SU-DHL-6 (cell line): ENCODE measurements around the gene CELA2A.
"Not testable (repeated sequence)": the region's sequence is repeated elsewhere in the genome, so short reads cannot be mapped to it uniquely, and the experiment has no call there.

Experiments used
- H2AFZ ChIP-seq: fragments of 200-600 bp; sonication (generic); 2 replicates; pipeline ENCODE4 v1.6.1; 2014; ENCODE audit warnings: low read depth, mild to moderate bottlenecking, moderate library complexity, mixed read lengths, antibody characterized with exemption, low read length; ENCODE audit not compliant: severe bottlenecking
- H3F3A ChIP-seq: fragments of 200-600 bp; shearing (Covaris generic); 2 replicates; pipeline ENCODE4 v1.6.0; 2016; ENCODE audit warnings: antibody characterized with exemption, mild to moderate bottlenecking; ENCODE audit not compliant: insufficient read depth
- H3K27ac ChIP-seq: fragments of 200-600 bp; sonication (generic); 2 replicates; pipeline ENCODE4 v1.5.1; 2016; ENCODE audit warnings: low read depth, mild to moderate bottlenecking, low read length, moderate library complexity, mixed read lengths
- H3K27me3 ChIP-seq: fragments of 200-600 bp; sonication (generic), shearing (Covaris generic); 2 replicates; pipeline ENCODE4 v1.6.0; 2014; ENCODE audit warnings: mild to moderate bottlenecking, low read length
- H3K36me3 ChIP-seq: fragments of 200-600 bp; sonication (generic); 2 replicates; pipeline ENCODE4 v1.6.1; 2014; ENCODE audit warnings: mild to moderate bottlenecking, low read length, mixed read lengths
- H3K4me2 ChIP-seq: fragments of 300-600, 200-600 bp; shearing (Covaris generic), sonication (generic); 2 replicates; pipeline ENCODE4 v1.6.0; 2014; ENCODE audit warnings: low read length, low read depth, mild to moderate bottlenecking; ENCODE audit not compliant: poor library complexity, severe bottlenecking
- H3K4me3 ChIP-seq: fragments of 200-600 bp; sonication (generic); 2 replicates; pipeline ENCODE4 v1.5.1; 2014; ENCODE audit warnings: antibody characterized with exemption, low read length, mild to moderate bottlenecking, mixed read lengths; ENCODE audit not compliant: insufficient read depth, poor library complexity, severe bottlenecking
- H3K79me2 ChIP-seq: fragments of 200-600 bp; sonication (generic); 2 replicates; pipeline ENCODE4 v1.6.1; 2014; ENCODE audit warnings: mild to moderate bottlenecking, low read length, moderate library complexity; ENCODE audit not compliant: insufficient read depth
- H3K9ac ChIP-seq: fragments of 200-600 bp; sonication (generic); 2 replicates; pipeline ENCODE4 v1.7.0; 2014; ENCODE audit warnings: mild to moderate bottlenecking, low read length
- H3K9me2 ChIP-seq: fragments of 200-600 bp; sonication (generic); replicated peaks from 2 replicates; pipeline ENCODE4 v1.6.1; 2014; ENCODE audit warnings: low read length; ENCODE audit not compliant: insufficient read depth
- H3K9me3 ChIP-seq: fragments of 200-600 bp; sonication (generic); 2 replicates; pipeline ENCODE4 v1.6.1; 2014; ENCODE audit warnings: low read length, mixed read lengths; ENCODE audit not compliant: insufficient read depth
- H4K20me1 ChIP-seq: fragments of 200-600 bp; sonication (generic); 2 replicates; pipeline ENCODE4 v1.6.1; 2014; ENCODE audit warnings: low read depth, mild to moderate bottlenecking, antibody characterized with exemption, low read length, moderate library complexity, mixed read lengths
- CTCF ChIP-seq: fragments of 200-600 bp; sonication (generic); IDR thresholded peaks from one replicate; pipeline ENCODE4 v1.5.1; 2017; ENCODE audit warnings: antibody characterized with exemption, mild to moderate bottlenecking, low read length, moderate library complexity; ENCODE audit not compliant: insufficient read depth, poor library complexity, severe bottlenecking
- EZH2phosphoT487 ChIP-seq: fragments of 200-600 bp; sonication (generic), shearing (Covaris generic); conservative IDR thresholded peaks from 2 replicates; pipeline ENCODE4 v1.6.1; 2018; ENCODE audit warnings: mild to moderate bottlenecking, antibody characterized with exemption, low read length, moderate library complexity, mixed read lengths

Gene CELA2A

GRCh38 chr1:15519625-15520024 lies 63.1 kb downstream of the CELA2A start:
- Histone ChIP-seq H3K9me3 (no peaks in the 10 kb centered on the region), H3K36me3 (no peaks in the 10 kb centered on the region), H3K79me2 (no peaks in the 10 kb centered on the region; the same call in 1 of the 2 replicates), H4K20me1 (no peaks in the 10 kb centered on the region), H3K4me3 (no peak overlapping the region), H2AFZ (no peak overlapping the region), H3K27ac (no peak overlapping the region), H3K9me2 (no peaks in the 10 kb centered on the region), H3K27me3 (no peaks in the 10 kb centered on the region), H3K9ac (no peak overlapping the region), H3F3A (0 out of 2 replicates have a peak, but pooled peaks cover 2% of the 10 kb centered on the region), H3K4me2 (no peak overlapping the region)
- TF ChIP-seq EZH2phosphoT487 (no peak), CTCF (no peak)

GRCh38 chr1:15521206-15521906 lies 64.8 kb downstream of the CELA2A start:
- not testable (repeated sequence) for H3K9ac ChIP-seq, H2AFZ ChIP-seq, H3K9me2 ChIP-seq, H3K79me2 ChIP-seq, H3K4me3 ChIP-seq, H4K20me1 ChIP-seq, H3K9me3 ChIP-seq, H3K4me2 ChIP-seq, H3K36me3 ChIP-seq, H3K27ac ChIP-seq, H3K27me3 ChIP-seq
- H3F3A ChIP-seq = peaks cover 12% of the 10 kb centered on the region
